Neural cell (in vitro differentiated cells): ENCODE data around the gene ANTXR1. TPM values are rescaled to one million over a fixed set of nuclear protein-coding genes. Genes with fewer than 3 reads are reported as not detected.

ENCODE experiments used
- H2AFZ ChIP-seq: fragments of 200-600, 300-800 bp; sonication (generic), shearing (Covaris generic); 2 replicates; pipeline ENCODE4 v1.6.0; 2014; ENCODE audit warnings: low read depth, mild to moderate bottlenecking, antibody characterized with exemption, low read length, moderate library complexity
- H3F3A ChIP-seq: fragments of 200-600 bp; shearing (Covaris generic); 2 replicates; pipeline ENCODE4 v1.6.1; 2016; ENCODE audit warnings: mild to moderate bottlenecking, moderate library complexity, mixed read lengths, antibody characterized with exemption, low read length; ENCODE audit not compliant: insufficient read depth, poor library complexity, severe bottlenecking
- H3K27ac ChIP-seq: fragments of 200-600, 300-800 bp; sonication (generic), shearing (Covaris generic); 2 replicates; pipeline ENCODE4 v1.5.1; 2014; ENCODE audit warnings: mild to moderate bottlenecking, low read length, moderate library complexity
- H3K27me3 ChIP-seq: fragments of 300-800, 200-600 bp; sonication (generic), shearing (Covaris generic); 2 replicates; pipeline ENCODE4 v1.6.0; 2014; ENCODE audit warnings: mild to moderate bottlenecking, low read depth, low read length, moderate library complexity; ENCODE audit not compliant: insufficient read depth
- H3K36me3 ChIP-seq: fragments of 300-800, 200-600 bp; sonication (generic), shearing (Covaris generic); 2 replicates; pipeline ENCODE4 v1.5.1; 2014; ENCODE audit warnings: mild to moderate bottlenecking, antibody characterized with exemption, low read length, moderate library complexity; ENCODE audit not compliant: insufficient read depth
- H3K4me2 ChIP-seq: fragments of 300-800, 200-600 bp; sonication (generic), shearing (Covaris generic); 2 replicates; pipeline ENCODE4 v1.6.0; 2014; ENCODE audit warnings: mild to moderate bottlenecking, low read length
- H3K4me3 ChIP-seq: fragments of 300-800, 200-600 bp; sonication (generic), shearing (Covaris generic); 2 replicates; pipeline ENCODE4 v1.5.1; 2014; ENCODE audit warnings: mild to moderate bottlenecking, low read length, moderate library complexity
- H3K79me2 ChIP-seq: fragments of 200-600 bp; shearing (Covaris generic); replicated peaks from 2 replicates; pipeline ENCODE4 v1.6.0; 2014; ENCODE audit warnings: mild to moderate bottlenecking, low read length, moderate library complexity; ENCODE audit not compliant: insufficient read depth
- H3K9ac ChIP-seq: fragments of 300-800, 200-600 bp; sonication (generic), shearing (Covaris generic); 2 replicates; pipeline ENCODE4 v1.6.1; 2016; ENCODE audit warnings: mild to moderate bottlenecking, low read length, mixed read lengths
- H3K9me2 ChIP-seq: fragments of 200-600 bp; shearing (Covaris generic); 2 replicates; pipeline ENCODE4 v1.6.1; 2016; ENCODE audit warnings: mild to moderate bottlenecking, low read length, mixed read lengths; ENCODE audit not compliant: insufficient read depth
- H3K9me3 ChIP-seq: fragments of 200-600, 300-800 bp; sonication (generic), shearing (Covaris generic); 2 replicates; pipeline ENCODE4 v1.6.1; 2016; ENCODE audit warnings: mild to moderate bottlenecking, mixed run types, low read length, moderate library complexity, mixed read lengths
- H4K20me1 ChIP-seq: fragments of 200-600 bp; shearing (Covaris generic); 2 replicates; pipeline ENCODE4 v1.6.1; 2016; ENCODE audit warnings: mild to moderate bottlenecking, mixed run types; ENCODE audit not compliant: insufficient read depth
- EP300 ChIP-seq: fragments of 450-650 bp; conservative IDR thresholded peaks from 2 replicates; pipeline ENCODE4 v1.6.1; 2014; ENCODE audit warnings: antibody characterized with exemption, mild to moderate bottlenecking, moderate library complexity; ENCODE audit not compliant: poor library complexity, severe bottlenecking
- EZH2 ChIP-seq: fragments of 200-600, 300-800 bp; shearing (Covaris generic), sonication (generic); IDR thresholded peaks from 2 replicates; pipeline ENCODE4 v1.6.1; 2014; ENCODE audit warnings: antibody characterized with exemption, low read length, borderline replicate concordance, mild to moderate bottlenecking; ENCODE audit not compliant: insufficient read depth, poor library complexity, severe bottlenecking
- MXI1 ChIP-seq: fragments of 450-650 bp; conservative IDR thresholded peaks from 2 replicates; pipeline ENCODE4 v1.6.1; 2014; ENCODE audit warnings: antibody characterized with exemption, mild to moderate bottlenecking; ENCODE audit not compliant: poor library complexity, severe bottlenecking
- POLR2AphosphoS5 ChIP-seq: IDR thresholded peaks from 2 replicates; pipeline ENCODE4 v1.6.1; 2012
- RAD21 ChIP-seq: fragments of 450-650 bp; conservative IDR thresholded peaks from 2 replicates; pipeline ENCODE4 v1.6.1; 2014; ENCODE audit warnings: antibody characterized with exemption, mild to moderate bottlenecking, moderate library complexity
- REST ChIP-seq: IDR thresholded peaks from 2 replicates; pipeline ENCODE4 v1.6.1; 2012; ENCODE audit warnings: borderline replicate concordance
- SMC3 ChIP-seq: fragments of 450-650 bp; conservative IDR thresholded peaks from 2 replicates; pipeline ENCODE4 v1.6.1; 2014; ENCODE audit warnings: antibody characterized with exemption, mild to moderate bottlenecking, moderate library complexity; ENCODE audit not compliant: poor library complexity
- TAF1 ChIP-seq: IDR thresholded peaks from 2 replicates; pipeline ENCODE4 v1.6.1; 2012; ENCODE audit warnings: low read depth
- polyA plus RNA-seq: library from polyadenylated mRNA; depleted of rRNA; stranded (reverse); fragments of >200 nt; gene quantifications from 2 replicates; pipeline ENCODE4 v1.2.3, GENCODE V29; 2014
- TF ChIP-seq, protein P1 (sequence below): fragments of 450-650 bp; IDR thresholded peaks from 2 replicates; pipeline ENCODE4 v1.5.1; 2014; ENCODE audit warnings: antibody characterized with exemption, mild to moderate bottlenecking, moderate library complexity; ENCODE audit not compliant: poor library complexity, severe bottlenecking

Gene ANTXR1
- polyA plus RNA-seq, 1 donor from 2014 or later = 4.9 TPM

GRCh38 chr2:69213782-69214181, 200.8 kb downstream of the ANTXR1 start:
- Histone ChIP-seq H3K79me2 (no peaks in the 10 kb centered on the region), H3K9me2 (no peaks in the 10 kb centered on the region), H3K27ac (no peak overlapping the region), H3K27me3 (no peaks in the 10 kb centered on the region), H4K20me1 (no peaks in the 10 kb centered on the region), H3K4me3 (no peak overlapping the region), H3K4me2 (no peak overlapping the region), H3F3A (no peaks in the 10 kb centered on the region), H3K9ac (no peak overlapping the region), H3K9me3 (no peaks in the 10 kb centered on the region), H2AFZ (no peak overlapping the region), H3K36me3 (no peaks in the 10 kb centered on the region)
- no peak for TF ChIP-seq TAF1
- no peak for TF ChIP-seq EZH2
- TF ChIP-seq, protein P1, sequence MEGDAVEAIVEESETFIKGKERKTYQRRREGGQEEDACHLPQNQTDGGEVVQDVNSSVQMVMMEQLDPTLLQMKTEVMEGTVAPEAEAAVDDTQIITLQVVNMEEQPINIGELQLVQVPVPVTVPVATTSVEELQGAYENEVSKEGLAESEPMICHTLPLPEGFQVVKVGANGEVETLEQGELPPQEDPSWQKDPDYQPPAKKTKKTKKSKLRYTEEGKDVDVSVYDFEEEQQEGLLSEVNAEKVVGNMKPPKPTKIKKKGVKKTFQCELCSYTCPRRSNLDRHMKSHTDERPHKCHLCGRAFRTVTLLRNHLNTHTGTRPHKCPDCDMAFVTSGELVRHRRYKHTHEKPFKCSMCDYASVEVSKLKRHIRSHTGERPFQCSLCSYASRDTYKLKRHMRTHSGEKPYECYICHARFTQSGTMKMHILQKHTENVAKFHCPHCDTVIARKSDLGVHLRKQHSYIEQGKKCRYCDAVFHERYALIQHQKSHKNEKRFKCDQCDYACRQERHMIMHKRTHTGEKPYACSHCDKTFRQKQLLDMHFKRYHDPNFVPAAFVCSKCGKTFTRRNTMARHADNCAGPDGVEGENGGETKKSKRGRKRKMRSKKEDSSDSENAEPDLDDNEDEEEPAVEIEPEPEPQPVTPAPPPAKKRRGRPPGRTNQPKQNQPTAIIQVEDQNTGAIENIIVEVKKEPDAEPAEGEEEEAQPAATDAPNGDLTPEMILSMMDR = no peak
- TF ChIP-seq MXI1 = no peak
- TF ChIP-seq EP300 = no peak
- TF ChIP-seq RAD21 = no peak
- no peak for TF ChIP-seq POLR2AphosphoS5
- no peak for TF ChIP-seq SMC3
- no peak for TF ChIP-seq REST

DNA sequence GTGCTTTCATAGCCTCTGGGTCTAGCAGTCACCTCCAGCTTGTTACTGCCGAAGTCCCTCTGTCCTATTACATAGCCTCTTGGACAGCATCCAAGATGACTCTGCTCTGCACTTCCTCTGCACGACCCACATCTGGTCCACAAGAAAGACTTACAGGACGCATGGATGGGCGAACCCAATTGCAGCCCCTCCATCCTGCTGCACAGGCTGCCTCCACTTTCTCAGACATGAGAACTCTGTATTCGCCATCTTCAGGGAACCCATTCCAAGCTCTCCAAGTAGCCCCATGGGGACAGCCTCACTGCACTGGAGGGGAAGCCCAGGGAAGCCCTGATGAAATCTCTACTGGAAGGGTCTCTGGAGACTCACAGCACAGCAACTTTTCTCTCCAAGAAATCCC, 201.9 kb downstream of the ANTXR1 start:
- Histone ChIP-seq H3K9me2 (no peaks in the 10 kb centered on the region), H3K4me3 (no peak overlapping the region), H2AFZ (no peak overlapping the region), H3K36me3 (no peaks in the 10 kb centered on the region), H3K27ac (no peak overlapping the region), H3K9me3 (no peaks in the 10 kb centered on the region), H4K20me1 (no peaks in the 10 kb centered on the region), H3F3A (no peaks in the 10 kb centered on the region), H3K4me2 (no peak overlapping the region), H3K27me3 (no peaks in the 10 kb centered on the region), H3K9ac (no peak overlapping the region), H3K79me2 (no peaks in the 10 kb centered on the region)
- TF ChIP-seq POLR2AphosphoS5 (no peak), TAF1 (no peak), REST (no peak)
- TF ChIP-seq, protein P1 = no peak
